ENCODE results near the gene SLC13A5.

The SLC13A5 gene

DNA sequence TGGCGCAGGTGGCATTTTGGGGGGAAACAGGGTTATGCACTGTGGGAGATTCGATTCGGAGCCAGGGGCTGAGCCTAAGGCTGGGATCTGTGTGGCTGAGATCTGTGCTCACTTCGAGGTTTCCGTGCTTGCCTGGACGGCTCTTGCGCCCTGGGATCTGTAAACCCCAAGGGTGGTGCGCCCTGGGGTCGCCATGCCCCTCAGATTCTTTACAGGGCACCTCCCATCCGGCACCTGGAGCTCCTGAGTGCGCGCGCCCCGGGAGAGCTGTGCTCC is 377 bp downstream of the SLC13A5 start:
- DNase-seq (ENCODE audit: low read depth in 1 of 2, low spot score in 1 of 2) = no peak
- Histone ChIP-seq H3K27ac (replicated peaks) (no peak overlapping the region), H3K27me3 (ENCODE audit: insufficient read depth, poor library complexity, severe bottlenecking) (peaks cover 2% of the 10 kb centered on the region), H3K4me3 (replicated peaks; ENCODE audit: insufficient read depth, low read length) (no peak overlapping the region)
- TF ChIP-seq, protein P1, sequence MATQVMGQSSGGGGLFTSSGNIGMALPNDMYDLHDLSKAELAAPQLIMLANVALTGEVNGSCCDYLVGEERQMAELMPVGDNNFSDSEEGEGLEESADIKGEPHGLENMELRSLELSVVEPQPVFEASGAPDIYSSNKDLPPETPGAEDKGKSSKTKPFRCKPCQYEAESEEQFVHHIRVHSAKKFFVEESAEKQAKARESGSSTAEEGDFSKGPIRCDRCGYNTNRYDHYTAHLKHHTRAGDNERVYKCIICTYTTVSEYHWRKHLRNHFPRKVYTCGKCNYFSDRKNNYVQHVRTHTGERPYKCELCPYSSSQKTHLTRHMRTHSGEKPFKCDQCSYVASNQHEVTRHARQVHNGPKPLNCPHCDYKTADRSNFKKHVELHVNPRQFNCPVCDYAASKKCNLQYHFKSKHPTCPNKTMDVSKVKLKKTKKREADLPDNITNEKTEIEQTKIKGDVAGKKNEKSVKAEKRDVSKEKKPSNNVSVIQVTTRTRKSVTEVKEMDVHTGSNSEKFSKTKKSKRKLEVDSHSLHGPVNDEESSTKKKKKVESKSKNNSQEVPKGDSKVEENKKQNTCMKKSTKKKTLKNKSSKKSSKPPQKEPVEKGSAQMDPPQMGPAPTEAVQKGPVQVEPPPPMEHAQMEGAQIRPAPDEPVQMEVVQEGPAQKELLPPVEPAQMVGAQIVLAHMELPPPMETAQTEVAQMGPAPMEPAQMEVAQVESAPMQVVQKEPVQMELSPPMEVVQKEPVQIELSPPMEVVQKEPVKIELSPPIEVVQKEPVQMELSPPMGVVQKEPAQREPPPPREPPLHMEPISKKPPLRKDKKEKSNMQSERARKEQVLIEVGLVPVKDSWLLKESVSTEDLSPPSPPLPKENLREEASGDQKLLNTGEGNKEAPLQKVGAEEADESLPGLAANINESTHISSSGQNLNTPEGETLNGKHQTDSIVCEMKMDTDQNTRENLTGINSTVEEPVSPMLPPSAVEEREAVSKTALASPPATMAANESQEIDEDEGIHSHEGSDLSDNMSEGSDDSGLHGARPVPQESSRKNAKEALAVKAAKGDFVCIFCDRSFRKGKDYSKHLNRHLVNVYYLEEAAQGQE (IDR thresholded peaks at IDR 0.05; ENCODE audit: insufficient replicate concordance, low read depth) = no peak
- TF ChIP-seq GABPA (IDR thresholded peaks at IDR 0.05; ENCODE audit: low read depth) (no peak), POLR2AphosphoS5 (IDR thresholded peaks at IDR 0.05; ENCODE audit: low read depth) (no peak), SPI1 (IDR thresholded peaks at IDR 0.05; ENCODE audit: borderline replicate concordance, low read depth) (no peak)
- TF ChIP-seq, protein P2, sequence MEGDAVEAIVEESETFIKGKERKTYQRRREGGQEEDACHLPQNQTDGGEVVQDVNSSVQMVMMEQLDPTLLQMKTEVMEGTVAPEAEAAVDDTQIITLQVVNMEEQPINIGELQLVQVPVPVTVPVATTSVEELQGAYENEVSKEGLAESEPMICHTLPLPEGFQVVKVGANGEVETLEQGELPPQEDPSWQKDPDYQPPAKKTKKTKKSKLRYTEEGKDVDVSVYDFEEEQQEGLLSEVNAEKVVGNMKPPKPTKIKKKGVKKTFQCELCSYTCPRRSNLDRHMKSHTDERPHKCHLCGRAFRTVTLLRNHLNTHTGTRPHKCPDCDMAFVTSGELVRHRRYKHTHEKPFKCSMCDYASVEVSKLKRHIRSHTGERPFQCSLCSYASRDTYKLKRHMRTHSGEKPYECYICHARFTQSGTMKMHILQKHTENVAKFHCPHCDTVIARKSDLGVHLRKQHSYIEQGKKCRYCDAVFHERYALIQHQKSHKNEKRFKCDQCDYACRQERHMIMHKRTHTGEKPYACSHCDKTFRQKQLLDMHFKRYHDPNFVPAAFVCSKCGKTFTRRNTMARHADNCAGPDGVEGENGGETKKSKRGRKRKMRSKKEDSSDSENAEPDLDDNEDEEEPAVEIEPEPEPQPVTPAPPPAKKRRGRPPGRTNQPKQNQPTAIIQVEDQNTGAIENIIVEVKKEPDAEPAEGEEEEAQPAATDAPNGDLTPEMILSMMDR (IDR thresholded peaks at IDR 0.05; ENCODE audit: insufficient read depth, low read length) = no peak

DNA sequence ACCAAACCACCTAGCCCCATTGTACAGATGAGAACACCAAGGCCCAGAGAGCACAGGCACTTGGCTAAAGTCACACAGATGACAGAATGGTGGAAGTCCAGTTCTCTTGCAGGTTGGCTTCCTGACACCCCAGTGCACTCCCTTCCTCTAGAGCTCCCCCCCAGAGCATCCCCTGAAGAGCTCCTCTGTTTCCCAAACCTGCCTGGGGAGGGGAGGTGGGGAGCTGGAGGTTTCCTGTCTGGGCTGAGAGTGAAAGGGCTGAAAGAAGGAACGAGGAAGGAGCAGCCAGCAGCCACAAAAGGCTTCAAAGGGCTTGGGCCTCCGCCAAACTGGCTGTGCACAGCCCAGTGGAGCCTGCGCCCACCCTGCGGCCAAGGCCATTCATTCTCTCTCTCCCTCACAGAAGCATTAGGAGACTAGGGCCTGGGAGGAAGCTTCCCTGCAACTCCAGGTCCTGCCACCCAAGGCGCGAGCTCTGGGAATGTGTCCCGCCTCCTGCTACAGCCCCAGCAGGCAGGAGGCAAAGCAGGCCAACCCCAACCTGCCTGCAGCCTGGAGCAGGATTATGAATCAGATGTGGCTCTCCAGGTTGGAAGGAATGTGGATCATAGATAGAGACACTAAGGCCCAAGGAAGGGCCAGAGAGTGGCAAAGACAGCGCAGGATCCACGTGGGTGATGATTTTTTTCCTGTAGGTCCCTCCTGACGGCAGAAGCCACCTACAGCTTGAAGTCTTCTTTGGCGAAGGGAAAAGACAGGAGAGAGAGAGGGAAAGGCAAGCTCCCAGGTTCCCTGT is 913 bp downstream of the SLC13A5 start:
- no peak overlapping the region for H3K4me3 ChIP-seq (replicated peaks; ENCODE audit: insufficient read depth, low read length)
- TF ChIP-seq, protein P1 (IDR thresholded peaks at IDR 0.05; ENCODE audit: insufficient replicate concordance, low read depth) = no peak
- TF ChIP-seq, protein P2 (IDR thresholded peaks at IDR 0.05; ENCODE audit: insufficient read depth, low read length) = no peak
- no peak for TF ChIP-seq GABPA (IDR thresholded peaks at IDR 0.05; ENCODE audit: low read depth)
- no peak for TF ChIP-seq SPI1 (IDR thresholded peaks at IDR 0.05; ENCODE audit: borderline replicate concordance, low read depth)
- TF ChIP-seq POLR2AphosphoS5 (IDR thresholded peaks at IDR 0.05; ENCODE audit: low read depth) = no peak
- H3K27me3 ChIP-seq (ENCODE audit: insufficient read depth, poor library complexity, severe bottlenecking) = peaks cover 2% of the 10 kb centered on the region
- H3K27ac ChIP-seq (replicated peaks) = no peak overlapping the region
- peak in 1 of 2 experiments; percentile 6 for DNase-seq (ENCODE audit: low read depth in 1 of 2, low spot score in 1 of 2)

DNA sequence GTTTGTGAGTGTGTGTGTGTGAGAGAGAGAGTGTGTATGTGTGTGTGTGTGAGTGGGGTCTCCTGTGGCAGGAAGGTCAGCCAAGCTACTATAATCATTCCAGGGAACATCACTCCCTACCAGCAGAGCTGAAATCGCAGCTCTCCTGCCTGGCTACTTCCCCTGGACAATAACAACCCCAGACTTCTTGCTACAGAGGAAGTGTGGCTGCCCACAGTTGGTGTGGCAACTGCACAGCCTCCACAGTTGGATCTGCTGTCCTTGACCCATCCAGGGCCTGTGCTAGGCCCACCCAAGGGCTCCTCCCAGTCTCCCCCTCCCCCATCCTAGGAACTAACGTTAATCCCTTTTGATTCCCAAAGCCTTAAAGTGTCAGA is 1.5 kb downstream of the SLC13A5 start:
- Histone ChIP-seq H3K27me3 (ENCODE audit: insufficient read depth, poor library complexity, severe bottlenecking) (peaks cover 2% of the 10 kb centered on the region), H3K4me3 (replicated peaks; ENCODE audit: insufficient read depth, low read length) (no peak overlapping the region), H3K27ac (replicated peaks) (no peak overlapping the region)
- peak; percentile 30 to 48 for DNase-seq (ENCODE audit: low read depth in 1 of 2, low spot score in 1 of 2)
- TF ChIP-seq SPI1 (IDR thresholded peaks at IDR 0.05; ENCODE audit: borderline replicate concordance, low read depth) = peak; percentile 50; the same call in 1 of the 2 replicates
- TF ChIP-seq, protein P2 (IDR thresholded peaks at IDR 0.05; ENCODE audit: insufficient read depth, low read length) = no peak

All from HL-60 (cell line).